GM18909 (cell line): ENCODE results near the gene IGF1R.
A peak's percentile ranks its signal among the peaks of the same experiment; 100 is the strongest.

ENCODE experiments used
- ATAC-seq: cut with Tn5 transposase; IDR thresholded peaks from one replicate; pipeline ENCODE4 v1.9.1; 2021; ENCODE audit warnings: mild to moderate bottlenecking; ENCODE audit not compliant: unreplicated experiment, poor library complexity

IGF1R gene

DNA sequence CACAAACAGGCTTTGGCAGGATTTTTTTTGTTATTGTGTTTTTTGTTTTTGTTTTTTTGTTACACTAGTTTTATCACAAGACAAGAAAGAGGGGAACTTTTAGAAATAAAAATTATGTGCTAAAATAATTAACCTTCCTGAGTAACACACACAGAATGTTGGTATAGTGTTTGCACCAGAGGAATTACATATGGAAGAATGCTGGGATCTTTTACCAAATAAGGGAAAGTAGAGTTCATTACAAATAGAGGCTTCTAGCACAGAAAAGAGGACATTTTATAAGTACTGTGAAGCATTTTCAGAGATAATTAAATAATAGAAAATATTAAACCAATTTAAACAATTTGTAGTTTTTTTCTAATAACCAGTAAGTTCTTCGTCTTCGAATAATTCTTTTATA lies 116.0 kb downstream of the IGF1R start:
- no peak for ATAC-seq

DNA sequence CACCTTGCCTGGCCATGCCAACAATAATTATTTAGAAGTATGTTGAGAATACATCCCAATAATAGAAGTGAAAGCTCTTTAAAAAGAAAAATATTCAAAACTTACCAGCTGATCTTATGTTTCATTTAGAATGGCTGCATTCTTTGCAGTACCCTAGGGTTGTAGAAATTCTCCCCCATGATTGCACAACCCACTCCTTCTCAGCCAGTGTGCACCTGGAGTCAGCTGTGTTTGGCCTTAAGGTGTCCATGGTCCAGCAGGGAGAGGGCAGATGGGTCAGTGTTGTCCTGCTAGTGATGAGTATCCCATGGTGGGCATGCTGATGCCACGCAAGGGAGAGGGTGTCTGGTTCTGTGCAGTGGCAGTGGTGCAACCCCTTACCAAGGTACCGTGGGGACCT lies 117.3 kb downstream of the IGF1R start:
- ATAC-seq, result no peak

DNA sequence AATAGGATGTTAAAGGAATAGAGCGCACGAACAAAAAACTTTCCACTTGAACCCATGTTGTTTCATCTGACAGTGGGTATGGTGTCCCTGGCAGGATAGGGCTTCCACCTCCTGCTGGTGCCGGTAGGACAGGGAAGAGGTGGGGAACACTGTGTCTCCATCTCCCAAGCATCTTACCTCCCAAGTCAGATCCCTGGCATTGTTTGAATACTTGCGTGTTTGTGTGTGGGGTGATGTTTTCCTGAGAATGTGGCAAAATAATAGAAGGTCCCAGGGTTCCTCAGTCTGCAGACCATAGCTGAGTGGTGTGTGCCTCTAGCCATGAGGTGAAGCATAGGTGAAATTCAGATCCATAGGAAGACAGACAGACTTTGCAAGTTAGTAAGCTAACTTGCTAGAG lies 119.4 kb downstream of the IGF1R start:
- no peak for ATAC-seq

DNA sequence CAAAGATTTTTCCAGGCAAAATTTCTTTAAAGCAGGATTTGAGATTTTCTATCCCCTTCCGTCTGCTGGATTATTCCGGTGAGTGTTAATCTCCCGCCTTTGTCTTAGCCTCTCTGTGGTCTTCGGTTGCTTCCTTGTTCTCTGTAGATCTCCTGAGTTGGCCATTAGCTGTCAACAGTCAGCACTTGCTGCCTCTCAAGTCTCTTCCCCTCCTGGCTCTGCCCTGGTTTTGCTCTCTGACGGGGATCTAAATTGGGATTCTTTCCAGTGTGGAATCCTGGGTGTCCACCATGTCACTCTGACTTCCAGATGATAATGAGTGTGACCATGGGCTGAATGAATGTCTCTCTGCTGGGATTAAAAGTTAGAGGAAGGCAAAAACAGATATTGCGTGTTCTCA lies 121.5 kb downstream of the IGF1R start:
- no peak for ATAC-seq

DNA sequence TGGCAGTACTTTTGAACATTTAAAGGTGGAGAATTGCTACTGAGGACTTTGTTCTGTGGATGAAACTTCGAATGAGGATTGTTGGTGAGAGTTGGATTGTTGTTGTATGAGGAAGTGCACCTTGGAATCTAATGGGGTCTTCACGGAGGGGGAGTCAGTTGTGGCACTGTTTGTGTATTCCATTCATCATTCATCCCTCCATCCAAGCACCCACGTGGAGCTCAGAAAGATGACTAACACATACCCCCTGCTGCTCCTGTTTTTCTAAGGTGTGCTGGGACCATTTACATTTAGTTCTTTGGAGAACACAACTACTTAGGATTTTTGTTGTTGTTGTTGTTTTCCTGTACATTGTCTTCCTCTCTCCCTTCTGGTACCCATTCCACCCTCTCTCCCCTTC lies 122.6 kb downstream of the IGF1R start:
- no peak for ATAC-seq

DNA sequence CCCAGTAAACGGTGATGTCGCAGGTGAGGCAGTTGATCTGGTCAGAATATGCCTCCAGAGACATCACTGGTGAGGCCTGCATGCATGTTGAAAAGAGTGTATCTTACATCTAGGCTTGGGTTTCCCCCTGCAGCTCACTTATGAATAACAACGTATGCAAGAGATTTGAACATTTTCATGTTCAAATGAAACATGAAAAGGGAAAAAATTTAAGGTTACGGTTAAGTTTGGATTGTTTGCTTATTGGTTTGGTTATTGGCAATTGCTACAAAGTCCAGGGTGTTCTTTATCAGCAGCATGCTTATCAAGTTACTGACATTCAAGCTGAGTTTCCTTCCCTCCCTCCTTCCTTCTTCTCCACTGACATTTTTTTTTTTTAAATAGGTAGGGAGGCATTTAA lies 123.2 kb downstream of the IGF1R start:
- no peak for ATAC-seq

DNA sequence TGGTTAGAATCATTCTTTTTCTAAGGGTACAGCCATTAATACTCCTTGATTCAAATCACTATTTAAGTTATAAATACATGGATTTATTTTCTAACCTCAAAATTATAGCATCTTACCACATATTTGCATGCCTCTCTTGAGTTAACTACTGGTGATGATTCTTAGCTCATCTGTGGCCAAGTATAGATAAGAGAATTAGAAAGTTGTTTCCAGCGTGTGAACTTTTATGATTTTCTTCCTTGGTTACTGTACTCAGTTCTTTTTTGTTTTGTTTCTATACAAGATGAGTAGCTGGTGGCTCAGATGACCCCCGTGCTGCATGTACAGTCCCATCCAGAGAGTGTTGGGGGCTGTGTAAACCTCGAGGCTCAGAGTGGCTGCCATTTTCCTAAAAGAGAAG lies 124.6 kb downstream of the IGF1R start:
- no peak for ATAC-seq

DNA sequence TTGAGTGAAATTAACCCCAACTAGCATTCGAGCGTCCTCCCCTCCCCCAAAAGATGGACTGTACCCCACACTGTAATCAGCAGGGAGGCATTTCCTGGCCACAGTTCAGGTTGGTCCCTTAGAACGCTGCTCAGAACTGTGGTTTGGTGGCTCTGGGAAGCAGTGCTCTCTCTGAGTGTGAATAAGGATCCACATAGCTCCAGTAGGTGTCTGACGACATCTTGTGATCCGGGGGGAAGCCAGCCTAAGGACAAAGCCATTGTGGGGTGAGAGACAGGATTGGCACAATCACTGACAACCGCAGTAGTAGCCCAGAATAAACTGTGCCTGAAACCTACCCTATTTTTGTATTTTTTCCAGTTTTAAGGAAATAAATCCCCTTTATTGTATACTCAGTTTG lies 125.3 kb downstream of the IGF1R start:
- no peak for ATAC-seq

DNA sequence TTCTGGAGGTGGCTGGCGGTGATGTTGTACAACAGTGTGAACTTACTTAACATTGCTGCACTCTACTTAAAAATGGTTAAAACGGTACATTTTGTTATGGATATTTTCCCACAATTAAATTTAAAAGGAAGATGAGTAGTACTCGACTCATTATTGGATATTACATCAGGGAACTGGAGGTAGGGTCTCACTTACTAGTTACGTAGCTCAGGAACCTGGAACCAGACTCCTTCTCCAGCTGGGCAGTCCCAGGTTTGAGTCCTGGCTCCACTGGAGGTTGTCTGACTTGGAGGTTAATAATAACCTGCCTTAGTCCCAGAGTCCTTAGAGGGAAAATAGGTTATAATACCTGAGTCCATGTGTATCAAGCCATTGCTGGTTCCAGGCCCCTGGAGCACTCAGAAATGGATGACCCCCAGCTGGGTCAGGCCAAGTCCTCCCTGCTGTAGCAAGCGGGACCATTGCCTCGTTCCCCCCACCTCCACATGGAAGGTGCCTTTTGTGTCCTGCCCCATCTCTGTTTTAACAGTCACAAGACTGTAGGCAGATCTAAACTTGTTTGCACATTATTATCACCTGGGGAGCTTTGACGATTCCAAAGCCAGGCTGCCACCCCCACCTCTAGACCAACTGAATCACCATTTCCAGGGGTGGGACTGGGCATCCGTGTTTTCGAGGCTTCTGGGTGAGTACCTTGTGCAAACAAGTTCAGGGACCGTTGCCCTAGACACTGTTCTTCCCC lies 126.6 kb downstream of the IGF1R start:
- no peak for ATAC-seq

DNA sequence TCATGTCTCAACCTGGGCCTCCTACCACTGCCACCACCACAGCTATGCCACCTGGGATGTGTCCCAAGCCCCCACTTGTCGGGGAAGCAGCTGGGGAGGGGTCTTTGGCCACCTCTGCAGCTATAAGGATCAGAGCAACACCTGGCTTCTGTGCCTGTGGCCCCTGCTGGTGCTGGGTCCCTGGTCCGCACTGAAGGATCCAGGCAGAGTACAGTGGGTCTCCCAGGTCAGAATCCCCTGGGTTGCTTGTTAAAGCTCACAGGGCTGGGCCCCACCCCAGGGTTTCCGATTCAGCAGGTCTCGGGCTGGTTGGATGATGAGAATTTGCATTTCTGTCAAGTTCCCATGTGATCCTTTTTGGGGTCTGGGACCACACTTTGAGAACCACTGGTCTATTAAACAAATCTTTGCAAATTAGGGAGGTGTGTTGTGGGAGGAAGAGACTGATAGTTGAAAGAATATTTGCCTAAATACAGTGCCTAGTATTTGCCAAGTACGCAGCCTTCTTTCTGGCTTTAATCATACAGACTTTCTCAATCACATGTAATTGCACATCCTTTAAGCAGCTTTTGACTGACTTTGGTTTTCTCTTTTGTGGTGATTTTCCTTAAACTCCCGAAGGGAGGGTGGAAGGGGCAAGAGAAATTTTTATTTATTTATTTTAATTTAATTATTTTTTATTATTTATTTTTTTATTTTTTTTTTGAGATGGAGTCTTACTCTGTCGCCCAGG lies 127.3 kb downstream of the IGF1R start:
- no peak for ATAC-seq

DNA sequence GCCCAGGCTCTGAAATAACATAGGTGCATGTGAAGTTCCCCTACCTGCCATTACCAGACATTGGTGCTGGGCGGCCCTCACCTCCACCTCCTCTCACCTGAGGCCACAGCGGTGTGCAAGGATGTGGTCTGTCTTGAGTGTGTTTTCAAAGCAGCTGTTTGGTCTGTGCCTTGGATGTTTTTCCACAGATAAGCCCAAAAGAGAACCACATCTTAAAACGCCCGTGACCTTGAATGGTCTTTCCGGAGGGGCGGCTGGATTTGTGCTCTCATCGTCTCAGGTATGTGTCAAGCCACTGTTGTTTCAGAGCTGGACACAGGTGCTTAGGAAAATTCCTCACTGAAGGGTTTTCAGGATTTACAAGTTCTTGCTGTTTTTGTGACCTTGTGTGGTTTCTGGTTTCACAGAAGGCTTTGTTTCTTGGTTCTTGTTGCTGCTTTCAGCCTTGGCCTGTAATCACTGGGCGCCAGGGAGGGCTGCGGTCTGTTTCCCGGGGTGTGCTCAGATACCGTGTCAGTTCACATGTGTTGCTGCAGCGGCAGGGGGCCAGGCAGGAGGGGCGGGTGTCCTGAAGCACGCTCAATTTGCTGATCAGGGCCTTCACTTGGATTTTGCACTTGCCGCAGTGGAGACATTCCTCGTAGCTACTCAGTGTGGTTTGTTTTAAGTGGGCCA lies 128.4 kb downstream of the IGF1R start:
- ATAC-seq, result peak; percentile 75

DNA sequence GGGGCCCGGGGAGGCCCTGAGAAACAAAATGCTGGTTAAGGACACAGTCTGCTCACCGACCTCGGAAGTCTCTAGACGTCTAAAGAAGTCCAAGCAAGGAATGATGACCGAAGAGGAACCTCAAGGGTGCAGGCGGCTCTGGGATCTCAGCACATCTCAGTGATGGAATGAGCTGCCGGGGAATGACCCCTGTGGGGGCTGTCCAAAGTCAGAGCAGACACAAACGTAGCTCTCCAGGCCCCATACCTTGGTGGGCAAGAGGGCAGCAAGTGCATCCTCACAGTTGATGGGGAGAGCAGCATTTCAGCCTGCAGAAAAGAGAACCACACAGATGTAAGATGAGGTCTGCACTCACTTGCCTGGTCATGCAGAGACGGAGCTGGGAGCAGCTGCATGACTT lies 129.1 kb downstream of the IGF1R start:
- ATAC-seq, result no peak

DNA sequence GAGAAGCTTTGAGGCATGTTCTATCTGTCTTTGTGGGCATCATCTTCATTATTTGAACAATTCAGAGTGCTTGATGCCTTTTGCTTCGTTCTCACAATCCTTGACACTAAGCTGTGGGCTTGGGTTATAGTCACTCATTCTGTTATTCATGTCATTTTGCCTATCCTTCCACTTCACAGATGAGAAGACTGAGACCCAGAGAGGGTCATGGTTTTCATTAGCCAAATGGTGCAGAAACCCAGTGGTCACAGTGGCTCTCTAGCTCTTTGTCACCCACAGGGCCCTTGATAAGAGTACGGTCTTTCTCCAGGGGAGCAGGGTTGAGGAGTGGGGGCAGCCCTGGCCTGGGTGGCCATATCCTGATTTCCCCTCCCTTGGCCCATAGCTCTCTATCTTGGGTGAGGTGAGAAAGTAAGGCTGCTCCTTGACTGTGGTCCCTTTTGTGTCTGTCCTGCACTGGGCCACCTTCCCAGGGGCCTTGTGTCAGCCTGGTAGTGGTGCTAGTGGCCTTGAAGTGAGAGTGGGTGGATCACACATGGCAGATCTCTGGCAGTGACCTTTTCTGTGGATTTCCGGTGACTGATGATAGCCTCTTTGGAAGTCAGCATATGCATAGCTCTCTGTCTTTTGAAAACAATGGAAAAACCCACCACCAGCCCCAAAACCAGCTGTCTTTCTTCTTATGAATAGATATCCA lies 130.1 kb downstream of the IGF1R start:
- ATAC-seq, result no peak

DNA sequence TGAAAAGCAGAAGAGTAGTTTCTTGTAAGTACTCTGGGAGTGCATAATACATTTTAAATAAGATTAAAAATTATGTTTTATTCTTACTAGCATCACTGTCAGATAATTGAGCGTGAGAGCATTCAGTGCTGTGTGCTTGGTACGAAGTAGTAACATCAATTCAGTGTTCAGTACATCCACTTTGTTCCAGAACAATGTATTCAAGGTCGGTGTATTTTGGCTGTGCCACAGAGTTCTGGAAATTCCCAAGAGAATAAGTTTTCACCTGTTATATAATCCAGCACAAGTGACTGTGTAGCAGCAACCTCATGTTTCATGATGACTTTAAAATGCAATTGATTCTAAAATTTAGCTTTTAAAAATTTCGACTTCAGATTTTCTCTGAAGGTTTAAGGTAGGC lies 130.6 kb downstream of the IGF1R start:
- no peak for ATAC-seq

DNA sequence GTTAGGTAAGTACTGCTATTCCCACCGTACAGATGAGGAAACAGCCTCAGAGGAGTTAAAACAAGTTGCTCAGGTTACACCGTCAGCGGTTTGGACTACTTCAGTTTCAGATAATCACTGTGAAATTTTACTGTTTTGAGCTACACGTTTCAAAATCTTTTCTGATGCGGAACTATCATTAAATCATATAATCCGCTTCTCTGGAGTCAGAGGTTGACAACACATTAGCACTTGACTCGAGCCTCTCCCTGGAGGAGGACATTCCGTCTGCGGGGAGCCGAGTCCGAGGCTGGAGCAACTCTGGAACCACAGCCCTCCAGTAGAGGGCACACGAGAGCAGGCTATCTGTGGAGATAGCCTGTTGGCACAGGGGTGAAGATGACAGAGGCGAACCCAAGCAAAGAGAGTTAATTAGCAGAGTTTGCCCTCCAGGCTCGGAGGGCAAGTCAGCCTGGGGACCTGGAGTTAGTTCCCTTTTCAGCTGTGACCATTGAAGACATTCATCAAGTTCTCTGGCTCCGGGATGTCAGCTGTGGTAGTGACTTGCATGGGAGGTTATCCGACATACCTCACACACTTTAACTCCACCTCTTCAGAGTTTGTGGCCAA lies 131.2 kb downstream of the IGF1R start:
- peak; percentile 76 for ATAC-seq

DNA sequence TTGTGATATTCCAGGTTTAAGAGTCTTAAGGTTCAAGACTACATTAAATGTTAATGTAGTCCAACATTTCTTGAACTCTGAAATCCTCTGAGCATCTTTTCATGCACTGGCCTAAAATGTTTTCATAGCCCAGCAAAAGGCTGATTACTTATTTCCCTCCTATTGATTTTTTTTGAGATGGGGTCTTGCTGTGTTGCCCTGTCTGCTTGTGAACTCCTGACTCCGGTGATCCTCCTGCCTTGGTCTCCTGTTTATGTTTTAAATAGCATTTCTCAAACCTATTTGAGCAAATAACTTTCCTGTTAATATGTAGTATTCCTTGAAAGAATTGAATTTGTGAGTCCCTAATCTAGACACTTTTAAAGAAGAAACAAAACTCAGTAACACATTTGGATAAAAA lies 133.5 kb downstream of the IGF1R start:
- no peak for ATAC-seq

DNA sequence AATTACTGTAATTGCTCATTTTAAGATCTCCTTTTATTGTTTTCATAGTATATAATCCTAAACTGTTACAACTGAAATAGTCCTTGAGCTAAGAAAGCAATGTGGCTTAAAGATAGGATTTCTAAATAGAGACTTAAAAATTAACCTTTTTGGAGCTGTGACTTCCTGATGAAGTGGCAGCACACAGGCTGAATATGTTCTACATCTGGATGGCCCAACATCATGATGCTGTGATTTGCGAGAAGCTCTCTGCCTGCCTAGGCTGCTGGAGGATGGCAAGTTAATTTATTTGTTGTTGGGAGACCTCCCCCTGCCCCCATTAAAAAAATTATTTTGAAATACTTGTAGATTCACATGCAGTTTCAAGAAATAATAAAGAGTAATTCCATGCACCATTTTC lies 134.5 kb downstream of the IGF1R start:
- no peak for ATAC-seq

DNA sequence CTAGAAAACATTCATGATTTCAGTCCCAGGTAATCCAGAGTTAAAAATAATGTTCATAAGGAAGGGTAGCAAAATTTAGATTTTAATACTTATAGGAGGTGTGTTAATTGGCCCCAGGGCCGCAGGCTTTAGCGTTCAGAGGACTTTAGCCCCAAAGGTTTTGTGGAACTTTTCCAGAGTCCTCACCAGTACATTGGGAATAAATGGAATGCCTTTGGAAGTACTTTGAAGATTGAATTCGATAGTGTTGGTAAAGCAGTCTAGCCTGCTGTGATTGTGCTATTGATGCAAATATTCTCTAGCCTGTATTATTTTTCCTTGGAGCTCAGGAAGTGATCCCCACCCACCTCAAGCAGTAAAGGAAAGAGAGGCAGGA lies 137.1 kb downstream of the IGF1R start:
- ATAC-seq, result no peak

DNA sequence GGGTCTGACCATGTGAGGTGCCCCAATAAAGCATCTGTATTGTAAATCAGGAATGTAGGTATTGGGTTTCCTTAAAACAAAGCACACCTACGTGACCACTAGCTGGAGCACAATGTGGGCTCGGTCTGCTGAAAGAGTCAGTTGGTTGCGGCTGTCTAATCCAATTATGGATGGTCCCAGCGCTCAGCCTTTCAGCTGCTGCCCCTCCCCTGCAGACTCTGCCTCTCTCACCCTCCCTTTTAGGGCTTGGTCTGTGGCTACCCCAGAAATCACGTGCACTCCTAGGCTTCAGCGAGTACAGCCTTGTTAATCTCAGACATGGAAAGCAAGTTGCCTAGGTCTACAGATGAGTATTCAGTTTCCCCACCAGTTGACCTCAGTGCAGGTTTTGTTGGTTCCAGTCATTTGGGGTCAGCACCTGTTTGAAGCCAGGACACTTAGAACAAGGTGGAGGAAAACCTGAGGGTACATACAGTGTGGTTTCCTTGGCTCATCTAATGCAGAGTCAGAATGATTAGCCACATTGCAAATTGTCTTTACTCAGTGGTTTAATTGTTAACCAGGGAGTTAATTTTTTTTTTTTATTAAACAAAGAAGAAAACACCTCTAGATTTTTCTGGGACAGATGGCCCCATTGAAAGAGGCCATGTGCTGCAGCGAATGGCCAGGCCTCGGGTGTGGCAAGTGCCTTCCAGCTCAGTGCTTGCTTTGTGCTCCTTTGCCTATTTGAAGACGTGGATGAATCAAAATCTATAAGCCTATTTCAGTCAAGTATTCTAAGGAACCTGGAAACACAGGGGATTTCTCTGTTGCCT lies 137.7 kb downstream of the IGF1R start:
- peak; percentile 94 for ATAC-seq

DNA sequence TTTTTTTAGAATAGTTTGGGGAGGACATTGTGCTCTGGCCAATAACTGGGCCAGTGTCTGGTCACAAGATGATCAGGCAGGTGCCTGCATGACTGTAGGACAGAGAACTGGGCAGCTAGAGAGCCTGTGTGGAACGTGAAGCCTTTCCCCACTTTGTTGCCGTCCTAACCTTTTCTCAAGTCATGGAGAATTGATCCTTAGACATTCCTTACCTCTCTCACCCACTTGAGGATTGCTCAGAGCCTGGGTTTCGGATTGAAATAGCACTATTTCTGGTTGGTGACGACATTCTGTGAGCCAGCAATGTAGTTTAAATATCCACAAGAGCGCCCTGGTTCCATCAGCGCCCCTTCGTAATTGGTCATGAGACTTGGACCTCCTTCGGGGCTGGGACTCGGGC lies 138.4 kb downstream of the IGF1R start:
- ATAC-seq, result no peak
